D721Med (cell line): ENCODE data around the gene TSC22D4.
"Not testable (repeated sequence)": the region's sequence is repeated elsewhere in the genome, so short reads cannot be mapped to it uniquely, and the experiment has no call there.

Source experiments
- DNase-seq: peaks from one replicate; pipeline ENCODE4 v3.0.0; 2011; ENCODE audit warnings: low spot score; ENCODE audit not compliant: insufficient read length
- FAIRE-seq: peaks from 2 replicates; lab custom pipeline; 2011; peaks lifted over from hg19 to GRCh38; lab: Jason Lieb, UNC
- CTCF ChIP-seq: IDR thresholded peaks from 2 replicates; pipeline ENCODE4 v1.5.1; 2012; ENCODE audit warnings: mild to moderate bottlenecking, control low read depth; ENCODE audit not compliant: insufficient read depth; ENCODE audit errors: missing control alignments

Gene TSC22D4

GRCh38 chr7:100504887-100505611, 26.0 kb upstream of the TSC22D4 start:
- FAIRE-seq, result no peak
- no peak for TF ChIP-seq CTCF
- no peak for DNase-seq

- DNase-seq, FAIRE-seq: not testable (repeated sequence)
Observed at GRCh38 chr7:100504031-100504430, 25.0 kb upstream of the TSC22D4 start.

GRCh38 chr7:100500743-100501142, 21.7 kb upstream of the TSC22D4 start:
- FAIRE-seq, result not testable (repeated sequence)

GRCh38 chr7:100496509-100496908, 17.5 kb upstream of the TSC22D4 start:
- no peak for TF ChIP-seq CTCF
- no peak for FAIRE-seq
- no peak for DNase-seq

More at GRCh38 chr7:100500743-100501142, 21.7 kb upstream of the TSC22D4 start:
- not testable (repeated sequence) for DNase-seq

GRCh38 chr7:100493476-100494264, 14.7 kb upstream of the TSC22D4 start:
- no peak for TF ChIP-seq CTCF
- FAIRE-seq (no peak), DNase-seq (no peak)

GRCh38 chr7:100492738-100493475, 13.9 kb upstream of the TSC22D4 start:
- no peak for TF ChIP-seq CTCF
- FAIRE-seq (no peak), DNase-seq (no peak)

- no peak for TF ChIP-seq CTCF
- DNase-seq (no peak), FAIRE-seq (no peak)
Observed at GRCh38 chr7:100491192-100491578, 12.2 kb upstream of the TSC22D4 start.
